Ectodermal cell (in vitro differentiated cells): ENCODE data around the gene CACNA2D3.

ENCODE experiments used
- H3K27ac ChIP-seq: 2 replicates; pipeline ENCODE4 v1.7.0; 2013; ENCODE audit warnings: mild to moderate bottlenecking, low read depth, low read length; ENCODE audit not compliant: insufficient read depth, poor library complexity, severe bottlenecking
- H3K27me3 ChIP-seq: 2 replicates; pipeline ENCODE4 v1.7.0; 2013; ENCODE audit warnings: mild to moderate bottlenecking, low read length; ENCODE audit not compliant: insufficient read depth, control insufficient read depth, poor library complexity, severe bottlenecking
- H3K36me3 ChIP-seq: one replicate; pipeline ENCODE4 v1.7.0; 2013; ENCODE audit warnings: low read length; ENCODE audit not compliant: control insufficient read depth, insufficient read depth
- H3K4me1 ChIP-seq: one replicate; pipeline ENCODE4 v1.7.0; 2013; ENCODE audit warnings: low read length; ENCODE audit not compliant: control insufficient read depth, insufficient read depth
- H3K4me3 ChIP-seq: 2 replicates; pipeline ENCODE4 v1.7.0; 2013; ENCODE audit warnings: low read depth, low read length, control low read depth; ENCODE audit not compliant: insufficient read depth
- H3K9me3 ChIP-seq: 2 replicates; pipeline ENCODE4 v1.7.0; 2013; ENCODE audit warnings: mild to moderate bottlenecking, low read length, moderate library complexity; ENCODE audit not compliant: control insufficient read depth
- WGBS, 2 experiments: methylation state at CpG; one replicate each; pipeline ENCODE4 v1.1.7; 2013; ENCODE audit warnings: missing lambda C conversion rate in 2 of 2; 5-methylcytosine and 5-hydroxymethylcytosine counted together

Gene CACNA2D3

DNA sequence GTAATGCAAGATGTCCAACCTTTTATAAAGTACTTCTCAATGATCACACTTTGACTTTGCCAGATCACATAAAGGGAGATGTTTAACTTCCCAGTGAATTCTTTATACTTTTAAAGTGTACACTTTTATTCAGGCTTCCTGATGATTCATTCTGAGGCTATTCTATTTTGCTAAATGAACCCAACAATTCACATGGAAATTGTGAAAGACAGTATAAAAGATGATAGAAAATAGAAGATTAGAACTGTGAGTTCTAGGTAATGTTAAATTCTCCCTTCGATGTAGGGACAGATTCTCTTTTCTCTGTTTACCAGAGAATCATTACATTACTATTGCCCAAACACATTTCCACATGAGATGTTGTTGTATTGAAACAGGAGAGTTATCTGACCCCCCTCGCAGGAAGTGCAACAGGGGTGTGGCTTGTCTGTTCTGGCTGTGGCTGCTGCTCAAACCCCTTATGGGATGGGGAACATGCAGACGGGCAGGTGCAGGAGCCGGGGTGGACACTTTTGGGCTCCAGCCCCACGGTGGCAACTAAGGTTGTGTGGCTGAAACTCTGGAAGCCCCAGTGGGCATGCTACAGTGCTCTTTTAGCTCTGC lies 936.8 kb downstream of the CACNA2D3 start:
- Histone ChIP-seq H3K36me3 (no peaks in the 10 kb centered on the region), H3K4me3 (no peak overlapping the region), H3K4me1 (no peaks in the 10 kb centered on the region), H3K27me3 (no peaks in the 10 kb centered on the region), H3K27ac (no peak overlapping the region), H3K9me3 (no peaks in the 10 kb centered on the region)
- 85 to 92% methylated on average over 4 to 5 of the region's 5 CpGs for WGBS, 2 experiments

DNA sequence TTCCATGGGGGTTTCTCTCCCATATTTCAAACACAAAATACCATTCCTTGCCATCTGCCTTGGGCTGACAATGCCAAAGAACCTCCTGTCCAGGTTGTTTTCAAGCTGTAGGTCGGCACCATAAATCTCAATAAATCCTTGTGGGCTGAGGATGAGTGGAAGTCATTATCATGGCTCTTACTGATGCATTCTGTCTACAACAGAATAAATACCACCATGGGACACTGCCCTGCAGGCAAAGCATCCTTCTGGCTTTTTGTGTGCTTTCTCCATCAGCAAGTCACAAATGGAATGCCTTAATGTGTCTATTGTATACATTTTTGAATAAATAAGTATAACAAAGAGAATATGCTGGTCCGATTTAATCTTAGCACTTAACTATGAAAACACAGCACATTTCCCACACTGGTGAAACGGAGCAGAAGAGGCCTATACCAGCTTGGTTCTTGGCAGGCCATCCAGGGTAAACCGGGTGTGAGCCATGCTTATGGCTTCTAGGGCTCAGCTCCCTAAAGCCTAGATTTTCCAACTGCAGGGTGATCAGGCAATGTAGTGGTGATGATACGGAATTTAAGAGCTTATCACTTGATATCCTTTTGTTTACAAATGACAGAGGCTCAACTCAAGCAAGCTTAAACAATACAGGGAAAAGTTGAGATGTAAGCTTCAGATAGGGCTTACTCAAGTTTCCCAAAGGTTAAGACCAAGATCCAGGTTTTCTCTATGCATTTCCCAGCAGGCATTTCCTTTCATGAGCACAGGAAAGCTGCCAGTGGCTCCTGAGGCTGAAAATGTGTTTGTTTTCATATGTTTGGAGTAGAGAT lies 938.8 kb downstream of the CACNA2D3 start:
- Histone ChIP-seq H3K9me3 (no peaks in the 10 kb centered on the region), H3K27me3 (no peaks in the 10 kb centered on the region), H3K4me1 (peaks cover 5% of the 10 kb centered on the region), H3K4me3 (no peak overlapping the region), H3K36me3 (no peaks in the 10 kb centered on the region), H3K27ac (no peak overlapping the region)
- WGBS, 2 experiments, result 81 to 94% methylated on average over 5 of the region's 5 CpGs

GRCh38 chr3:55061720-55062034 lies 939.3 kb downstream of the CACNA2D3 start:
- Histone ChIP-seq H3K4me3 (no peak overlapping the region), H3K27me3 (no peaks in the 10 kb centered on the region), H3K27ac (no peak overlapping the region), H3K9me3 (no peaks in the 10 kb centered on the region), H3K4me1 (peaks cover 5% of the 10 kb centered on the region), H3K36me3 (no peaks in the 10 kb centered on the region)
- WGBS, 2 experiments, result 95 to 97% methylated on average over 2 of the region's 2 CpGs

GRCh38 chr3:55064164-55064563 lies 941.8 kb downstream of the CACNA2D3 start:
- H3K4me3 ChIP-seq, result no peak overlapping the region
- H3K27ac ChIP-seq, result no peak overlapping the region
- H3K36me3 ChIP-seq, result no peaks in the 10 kb centered on the region
- no peaks in the 10 kb centered on the region for H3K27me3 ChIP-seq
- H3K9me3 ChIP-seq, result no peaks in the 10 kb centered on the region
- WGBS, 2 experiments, result 89 to 93% methylated on average over 2 of the region's 2 CpGs
- peaks cover 5% of the 10 kb centered on the region for H3K4me1 ChIP-seq

DNA sequence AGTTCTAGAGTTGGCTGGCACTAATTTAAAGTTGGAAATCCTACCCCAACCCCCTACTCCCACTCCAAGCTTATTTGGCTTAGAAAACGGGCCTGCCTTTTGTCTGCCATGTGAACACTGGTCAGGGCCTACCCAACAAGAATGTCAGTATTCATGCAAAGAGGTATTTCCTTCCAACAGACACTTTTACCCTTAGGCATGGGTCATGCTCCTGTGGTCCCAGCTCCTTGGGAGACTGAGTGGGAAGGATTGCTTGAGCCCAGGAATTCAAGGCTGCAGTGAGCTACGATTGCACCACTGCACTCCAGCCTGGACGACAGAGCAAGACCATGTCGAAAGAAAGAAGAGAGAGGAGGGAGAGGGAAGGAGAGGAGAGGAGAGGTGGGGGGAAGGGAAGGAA lies 943.0 kb downstream of the CACNA2D3 start:
- Histone ChIP-seq H3K4me3 (no peak overlapping the region), H3K9me3 (no peaks in the 10 kb centered on the region), H3K27me3 (no peaks in the 10 kb centered on the region), H3K4me1 (peaks cover 5% of the 10 kb centered on the region), H3K27ac (no peak overlapping the region), H3K36me3 (no peaks in the 10 kb centered on the region)
- WGBS, 2 experiments, result 75 to 83% methylated on average over 4 of the region's 4 CpGs

DNA sequence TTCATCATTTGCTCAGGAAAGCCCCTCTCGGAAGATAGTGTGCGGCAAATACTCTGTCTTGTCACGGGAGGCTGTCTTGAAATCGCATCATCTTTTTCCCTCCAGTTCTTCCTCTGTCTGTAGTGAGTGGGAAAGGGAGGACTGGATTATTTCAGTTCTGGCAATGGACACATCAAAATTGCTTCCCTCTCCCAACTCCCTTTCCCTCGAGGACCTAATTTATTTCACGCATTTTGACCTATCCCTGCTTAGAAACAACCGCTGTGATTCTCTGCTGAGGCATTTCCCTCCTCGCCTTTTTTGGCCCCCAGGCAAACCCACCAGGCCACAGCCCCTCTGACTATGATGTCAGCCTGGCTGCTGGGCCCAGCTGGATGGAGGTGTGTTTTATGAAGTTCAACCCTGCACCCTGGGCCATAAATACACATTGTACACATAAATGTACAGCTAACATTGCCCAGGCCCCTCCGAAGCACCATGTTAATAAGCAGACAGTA lies 944.2 kb downstream of the CACNA2D3 start:
- H3K27ac ChIP-seq, result no peak overlapping the region
- no peaks in the 10 kb centered on the region for H3K27me3 ChIP-seq
- no peaks in the 10 kb centered on the region for H3K9me3 ChIP-seq
- H3K4me1 ChIP-seq, result peaks cover 5% of the 10 kb centered on the region
- no peak overlapping the region for H3K4me3 ChIP-seq
- H3K36me3 ChIP-seq, result no peaks in the 10 kb centered on the region
- 90 to 92% methylated on average over 8 to 9 of the region's 9 CpGs for WGBS, 2 experiments

DNA sequence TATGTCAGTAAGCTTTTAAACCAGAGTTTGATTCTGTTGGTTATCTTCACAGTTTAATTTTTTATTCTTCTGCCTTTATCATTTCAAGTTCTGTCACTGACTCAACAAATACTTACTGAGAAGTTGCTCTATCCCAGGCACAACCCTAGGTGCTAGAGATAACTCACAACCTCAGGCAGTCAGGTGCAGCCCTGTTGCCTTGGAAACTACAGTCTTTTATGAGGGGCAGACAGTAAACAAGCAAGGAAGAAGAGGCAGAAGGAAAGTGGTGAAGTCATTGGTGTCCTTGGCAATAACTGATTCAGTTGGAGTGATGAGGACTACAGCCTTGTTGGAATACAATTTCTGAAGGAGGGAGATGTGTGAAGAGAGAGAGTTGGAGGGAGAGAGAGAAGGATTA lies 947.6 kb downstream of the CACNA2D3 start:
- H3K4me3 ChIP-seq, result no peak overlapping the region

GRCh38 chr3:55074796-55075195 lies 952.4 kb downstream of the CACNA2D3 start:
- Histone ChIP-seq H3K27ac (no peak overlapping the region), H3K9me3 (no peaks in the 10 kb centered on the region), H3K4me3 (no peak overlapping the region), H3K27me3 (no peaks in the 10 kb centered on the region), H3K4me1 (no peaks in the 10 kb centered on the region), H3K36me3 (no peaks in the 10 kb centered on the region)
- 97 to 100% methylated on average over 3 of the region's 4 CpGs for WGBS, 2 experiments

More for the DNA sequence above, 947.6 kb downstream of the CACNA2D3 start:
- no peaks in the 10 kb centered on the region for H3K36me3 ChIP-seq
- no peak overlapping the region for H3K27ac ChIP-seq
- H3K4me1 ChIP-seq, result peaks cover 2% of the 10 kb centered on the region
- no peaks in the 10 kb centered on the region for H3K27me3 ChIP-seq
- no peaks in the 10 kb centered on the region for H3K9me3 ChIP-seq

GRCh38 chr3:55075846-55076245 lies 953.5 kb downstream of the CACNA2D3 start:
- H3K4me3 ChIP-seq, result no peak overlapping the region
- H3K4me1 ChIP-seq, result no peaks in the 10 kb centered on the region
- H3K27ac ChIP-seq, result no peak overlapping the region
- no peaks in the 10 kb centered on the region for H3K36me3 ChIP-seq
- no peaks in the 10 kb centered on the region for H3K27me3 ChIP-seq
- WGBS, 2 experiments, result 88 to 92% methylated on average over 6 of the region's 6 CpGs
- H3K9me3 ChIP-seq, result no peaks in the 10 kb centered on the region

GRCh38 chr3:55077726-55078125 lies 955.4 kb downstream of the CACNA2D3 start:
- H3K4me3 ChIP-seq, result no peak overlapping the region
- no peaks in the 10 kb centered on the region for H3K9me3 ChIP-seq
- no peaks in the 10 kb centered on the region for H3K4me1 ChIP-seq
- no peaks in the 10 kb centered on the region for H3K27me3 ChIP-seq
- H3K27ac ChIP-seq, result no peak overlapping the region
- 90 to 92% methylated on average over 6 to 7 of the region's 7 CpGs for WGBS, 2 experiments
- H3K36me3 ChIP-seq, result no peaks in the 10 kb centered on the region
